Sigmoid colon (tissue), 3 donors: ENCODE data around the gene SELPLG.

Experiments used
- POLR2A ChIP-seq, 2 donors: fragments of 450-650 bp; IDR thresholded peaks; one replicate each; pipeline ENCODE4 v1.6.1; 2016; ENCODE audit warnings: antibody characterized with exemption in 2 of 2, mild to moderate bottlenecking in 2 of 2, moderate library complexity in 2 of 2
- TF ChIP-seq, protein P1 (sequence below), 4 experiments: fragments of 450-650 bp in 3 of 4; fragments of 200-600 bp in 1 of 4; IDR thresholded peaks; one replicate each; pipeline ENCODE4 v1.5.1; 2016 to 2019; ENCODE audit warnings: antibody characterized with exemption in 4 of 4, mild to moderate bottlenecking in 3 of 4, moderate library complexity in 2 of 4

DNA sequence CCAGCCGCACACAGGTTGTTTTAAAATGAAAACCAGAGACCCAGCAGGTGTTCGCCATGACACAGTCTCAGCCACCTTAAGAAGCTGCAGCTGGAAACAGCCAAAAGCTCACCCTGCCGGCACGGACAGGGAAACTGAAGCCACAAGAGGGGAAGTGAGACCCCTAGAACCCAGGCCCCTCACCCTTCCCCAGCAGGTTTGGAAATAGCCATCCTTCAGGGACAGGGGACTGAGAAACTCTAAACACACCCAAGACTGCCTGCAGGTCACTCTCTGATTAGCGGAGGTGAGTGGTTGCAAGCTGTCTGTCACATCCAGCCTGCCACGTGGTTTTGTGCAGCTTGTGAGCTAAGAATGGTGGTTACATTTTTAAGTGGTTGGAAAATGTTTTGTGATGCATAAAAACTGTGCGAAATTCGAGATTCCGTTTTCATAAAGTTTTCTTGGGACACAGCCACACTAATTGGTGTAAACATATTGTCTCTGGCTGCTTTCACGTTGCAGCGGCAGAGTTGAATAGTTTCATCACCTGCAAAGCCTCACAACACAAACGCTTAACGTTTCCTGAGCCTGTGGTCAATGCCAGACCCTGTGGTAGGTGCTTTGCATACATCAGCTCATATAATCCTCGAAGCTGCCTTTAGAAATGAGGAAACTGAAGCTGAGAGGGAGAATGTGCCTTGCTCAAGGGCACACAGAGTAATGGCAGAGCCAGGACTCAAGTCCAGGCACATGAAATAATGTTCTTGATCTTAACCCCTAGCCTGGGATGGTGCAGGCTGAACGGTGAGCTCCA is 1.7 kb upstream of the SELPLG start:
- TF ChIP-seq, protein P1, sequence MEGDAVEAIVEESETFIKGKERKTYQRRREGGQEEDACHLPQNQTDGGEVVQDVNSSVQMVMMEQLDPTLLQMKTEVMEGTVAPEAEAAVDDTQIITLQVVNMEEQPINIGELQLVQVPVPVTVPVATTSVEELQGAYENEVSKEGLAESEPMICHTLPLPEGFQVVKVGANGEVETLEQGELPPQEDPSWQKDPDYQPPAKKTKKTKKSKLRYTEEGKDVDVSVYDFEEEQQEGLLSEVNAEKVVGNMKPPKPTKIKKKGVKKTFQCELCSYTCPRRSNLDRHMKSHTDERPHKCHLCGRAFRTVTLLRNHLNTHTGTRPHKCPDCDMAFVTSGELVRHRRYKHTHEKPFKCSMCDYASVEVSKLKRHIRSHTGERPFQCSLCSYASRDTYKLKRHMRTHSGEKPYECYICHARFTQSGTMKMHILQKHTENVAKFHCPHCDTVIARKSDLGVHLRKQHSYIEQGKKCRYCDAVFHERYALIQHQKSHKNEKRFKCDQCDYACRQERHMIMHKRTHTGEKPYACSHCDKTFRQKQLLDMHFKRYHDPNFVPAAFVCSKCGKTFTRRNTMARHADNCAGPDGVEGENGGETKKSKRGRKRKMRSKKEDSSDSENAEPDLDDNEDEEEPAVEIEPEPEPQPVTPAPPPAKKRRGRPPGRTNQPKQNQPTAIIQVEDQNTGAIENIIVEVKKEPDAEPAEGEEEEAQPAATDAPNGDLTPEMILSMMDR (IDR thresholded peaks at IDR 0.05), result no peak
- TF ChIP-seq POLR2A (IDR thresholded peaks at IDR 0.05), result no peak
